CD8-positive, alpha-beta memory T cell (primary cell): ENCODE results near the gene CALML3. TPM values are rescaled to one million over a fixed set of nuclear protein-coding genes. Genes with fewer than 3 reads are reported as not detected.

Source experiments
- CTCF ChIA-PET: fragments of 350-600 bp; sonication (Branson Sonifier 250); formaldehyde crosslinking; loops from one replicate; lab custom pipeline; 2021; ENCODE audit warnings: antibody characterized with exemption; lab: Charles Lee
- POLR2A ChIA-PET: fragments of 350-600 bp; sonication (Branson Sonifier 250); formaldehyde crosslinking; loops from one replicate; lab custom pipeline; 2021; ENCODE audit warnings: antibody characterized with exemption; lab: Charles Lee
- DNase-seq, 5 donors: peaks; one replicate each; pipeline versions ENCODE4 v3.0.0 to v3.0.0-alpha.2; 2020 to 2022; ENCODE audit warnings: mixed read lengths in 1 of 5
- H3K27ac ChIP-seq: one replicate; pipeline ENCODE4 v1.7.0; 2013; ENCODE audit warnings: low read depth, mild to moderate bottlenecking, low read length, moderate library complexity
- H3K27me3 ChIP-seq: 2 replicates; pipeline ENCODE4 v1.7.0; 2013; ENCODE audit warnings: low read length, mild to moderate bottlenecking; ENCODE audit not compliant: insufficient read depth, poor library complexity, severe bottlenecking
- H3K36me3 ChIP-seq: 2 replicates; pipeline ENCODE4 v1.7.0; 2013; ENCODE audit warnings: mild to moderate bottlenecking, low read length, moderate library complexity; ENCODE audit not compliant: insufficient read depth
- H3K4me1 ChIP-seq: 2 replicates; pipeline ENCODE4 v1.7.0; 2013; ENCODE audit warnings: mild to moderate bottlenecking, low read length, moderate library complexity; ENCODE audit not compliant: insufficient read depth
- H3K4me3 ChIP-seq: 2 replicates; pipeline ENCODE4 v1.7.0; 2013; ENCODE audit warnings: mild to moderate bottlenecking, low read length
- H3K9me3 ChIP-seq: 2 replicates; pipeline ENCODE4 v1.7.0; 2013; ENCODE audit warnings: mild to moderate bottlenecking, low read length
- H3K27ac Mint-ChIP-seq, 8 donors: one replicate each; pipeline ENCODE4 v1.8.0; 2020 to 2021; ENCODE audit warnings: mixed read lengths in 8 of 8, mild to moderate bottlenecking in 6 of 8, inconsistent platforms in 3 of 8, moderate library complexity in 3 of 8
- H3K27me3 Mint-ChIP-seq, 2 donors: one replicate each; pipeline ENCODE4 v1.8.0; 2020 to 2021; ENCODE audit warnings: mixed read lengths in 2 of 2, mild to moderate bottlenecking in 1 of 2, moderate library complexity in 1 of 2
- H3K36me3 Mint-ChIP-seq, 3 donors: one replicate each; pipeline ENCODE4 v1.8.0; 2020 to 2021; ENCODE audit warnings: mixed read lengths in 3 of 3, inconsistent platforms in 1 of 3, mild to moderate bottlenecking in 1 of 3
- H3K4me1 Mint-ChIP-seq, 3 donors: one replicate each; pipeline ENCODE4 v1.8.0; 2020 to 2021; ENCODE audit warnings: mixed read lengths in 3 of 3, inconsistent platforms in 1 of 3, mild to moderate bottlenecking in 1 of 3
- H3K4me3 Mint-ChIP-seq, 7 donors: one replicate each; pipeline ENCODE4 v1.8.0; 2020 to 2021; ENCODE audit warnings: mixed read lengths in 7 of 7, mild to moderate bottlenecking in 6 of 7, moderate library complexity in 4 of 7, inconsistent platforms in 2 of 7
- H3K9me3 Mint-ChIP-seq, 5 donors: one replicate each; pipeline ENCODE4 v1.8.0; 2020 to 2022; ENCODE audit warnings: mixed read lengths in 5 of 5, mild to moderate bottlenecking in 3 of 5, moderate library complexity in 2 of 5, inconsistent platforms in 1 of 5
- polyA plus RNA-seq: library from polyadenylated mRNA; unstranded; fragments of 300-500 nt; fragmentation: Illumina TruSeq; gene quantifications from one replicate; pipeline ENCODE4 v1.2.3, GENCODE V29; 2021
- total RNA-seq, 2 experiments: library from RNA; stranded (reverse); gene quantifications; one replicate each; pipeline ENCODE4 v1.2.3, GENCODE V29; 2021

Gene CALML3
- total and polyA plus RNA-seq, 3 experiments from 2014 or later = not detected

DNA sequence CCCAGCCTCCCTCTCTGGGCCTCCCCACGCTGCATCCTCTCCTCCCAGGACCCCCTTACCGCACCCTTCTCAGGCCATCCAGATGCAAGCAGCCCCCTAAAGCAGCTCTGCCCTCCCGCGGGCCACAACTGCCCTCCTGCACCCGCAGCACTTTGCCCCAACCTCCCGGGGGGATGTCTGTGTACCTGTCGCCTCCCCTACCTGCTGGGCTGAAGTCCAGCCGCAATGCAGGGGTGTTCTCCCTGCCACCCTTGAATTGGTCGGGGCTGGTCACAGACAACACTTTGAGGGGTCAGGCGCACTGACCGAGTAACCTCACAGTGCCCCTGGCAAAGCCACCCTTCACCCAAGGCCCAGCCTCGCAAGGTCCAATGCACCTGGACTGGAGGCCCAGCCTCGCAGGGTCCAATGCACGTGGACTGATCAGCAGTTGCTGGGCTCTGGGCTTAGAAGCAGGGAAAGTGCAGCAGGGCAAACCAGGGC lies 17.1 kb upstream of the CALML3 start:
- H3K27ac Mint-ChIP-seq = no peak overlapping the region
- H3K4me3 Mint-ChIP-seq = no peak overlapping the region
- H3K27me3 Mint-ChIP-seq = peaks cover 6 to 36% of the 10 kb centered on the region in 2 donors
- CTCF ChIA-PET = no interaction called here
- H3K9me3 Mint-ChIP-seq = no peaks in the 10 kb centered on the region
- peaks cover under 1% of the 10 kb centered on the region for H3K4me1 ChIP-seq
- H3K4me1 Mint-ChIP-seq = no peaks in the 10 kb centered on the region
- POLR2A ChIA-PET = no interaction called here
- H3K9me3 ChIP-seq = no peaks in the 10 kb centered on the region
- H3K36me3 ChIP-seq = no peaks in the 10 kb centered on the region
- no peaks in the 10 kb centered on the region for H3K36me3 Mint-ChIP-seq
- H3K27ac ChIP-seq = no peak overlapping the region
- DNase-seq = peak in 1 of 5 donors; percentile 33
- no peak overlapping the region for H3K4me3 ChIP-seq
- H3K27me3 ChIP-seq = no peaks in the 10 kb centered on the region

DNA sequence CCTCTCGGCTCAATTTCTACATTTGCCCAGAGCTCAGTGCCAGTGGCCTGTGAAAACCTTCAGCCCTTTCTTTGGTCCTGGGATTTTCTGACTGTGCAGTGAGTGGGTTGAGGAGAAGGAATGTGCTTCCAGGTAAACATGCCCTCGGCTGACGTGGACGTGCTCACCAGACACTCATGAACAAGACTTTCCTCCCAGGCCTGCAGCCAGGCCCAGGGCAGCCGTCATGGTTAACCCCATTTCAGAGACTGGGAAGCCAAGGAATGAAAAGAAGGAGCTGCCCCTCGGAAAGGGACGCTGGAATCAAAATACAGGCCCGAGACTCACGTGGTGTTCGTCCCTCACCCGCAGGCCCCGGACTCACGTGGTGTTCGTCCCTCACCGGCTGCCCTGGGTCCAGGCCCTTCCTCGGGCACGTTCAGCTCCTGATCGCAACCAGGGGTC lies 16.6 kb upstream of the CALML3 start:
- ChIA-PET POLR2A (no interaction called here), CTCF (no interaction called here)
- H3K27me3 ChIP-seq = no peaks in the 10 kb centered on the region
- Mint-ChIP-seq H3K4me3 (no peak overlapping the region), H3K4me1 (peaks cover 0 to 1% (median under 1%) of the 10 kb centered on the region in 3 donors), H3K36me3 (no peaks in the 10 kb centered on the region), H3K27me3 (peaks cover 6 to 31% of the 10 kb centered on the region in 2 donors), H3K9me3 (no peaks in the 10 kb centered on the region), H3K27ac (peak overlapping the region in 1 of 8 donors; percentile 35)
- no peak overlapping the region for H3K27ac ChIP-seq
- H3K4me3 ChIP-seq = no peak overlapping the region
- H3K36me3 ChIP-seq = no peaks in the 10 kb centered on the region
- DNase-seq = peak in 1 of 5 donors; percentile 33
- peaks cover 4% of the 10 kb centered on the region for H3K4me1 ChIP-seq
- H3K9me3 ChIP-seq = no peaks in the 10 kb centered on the region

DNA sequence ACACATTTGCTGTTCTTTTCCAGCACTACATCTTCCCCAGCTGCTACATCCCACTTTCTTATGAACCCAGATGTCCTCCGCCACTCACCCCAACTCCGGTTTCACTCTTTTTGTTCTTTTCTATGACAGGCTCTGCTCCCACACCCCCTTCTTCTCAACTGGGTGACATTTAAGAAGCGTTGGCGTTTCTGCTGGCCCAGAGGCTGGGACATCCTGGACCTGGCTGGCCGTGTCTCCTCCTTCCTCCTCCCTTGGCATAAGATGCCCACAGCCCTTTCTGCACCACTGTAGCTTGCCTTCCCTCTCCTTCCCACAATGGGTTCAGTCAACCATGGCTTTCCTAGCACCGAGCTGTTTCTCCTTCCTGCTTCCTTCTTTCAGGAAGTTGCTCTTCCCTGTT lies 16.0 kb upstream of the CALML3 start:
- H3K4me1 Mint-ChIP-seq = peaks cover 0 to 5% (median 4%) of the 10 kb centered on the region in 3 donors
- DNase-seq = peak in 1 of 5 donors; percentile 29

DNA sequence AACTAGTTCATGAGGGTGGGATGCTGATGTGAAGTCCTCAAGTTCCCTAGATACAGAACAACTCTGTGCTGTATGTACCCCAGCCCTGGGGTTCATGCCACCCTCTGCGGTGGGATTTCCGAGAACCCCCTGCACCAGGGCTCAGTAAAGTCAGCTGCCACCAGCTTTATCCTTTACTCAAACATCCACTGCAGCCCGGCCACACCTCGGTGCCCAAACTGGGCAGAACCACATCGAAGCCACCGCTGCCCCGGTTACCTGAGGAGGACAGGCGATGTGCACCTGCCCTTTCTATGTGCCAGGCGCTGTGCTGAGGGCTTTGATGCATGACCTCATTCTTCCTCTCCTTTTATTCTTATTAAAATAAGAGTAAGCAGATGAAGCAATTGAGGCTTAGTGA lies 15.5 kb upstream of the CALML3 start:
- ChIA-PET CTCF (no interaction called here), POLR2A (no interaction called here)
- DNase-seq = peak in 1 of 5 donors; percentile 28
- Histone ChIP-seq H3K9me3 (no peaks in the 10 kb centered on the region), H3K4me3 (no peak overlapping the region), H3K36me3 (no peaks in the 10 kb centered on the region), H3K27me3 (no peaks in the 10 kb centered on the region), H3K27ac (no peak overlapping the region), H3K4me1 (peaks cover 4% of the 10 kb centered on the region)
- H3K4me1 Mint-ChIP-seq = peaks cover 0 to 5% (median 4%) of the 10 kb centered on the region in 3 donors
- H3K27ac Mint-ChIP-seq = no peak overlapping the region
- H3K36me3 Mint-ChIP-seq = no peaks in the 10 kb centered on the region
- H3K27me3 Mint-ChIP-seq = peaks cover 6 to 21% of the 10 kb centered on the region in 2 donors
- H3K9me3 Mint-ChIP-seq = no peaks in the 10 kb centered on the region
- H3K4me3 Mint-ChIP-seq = no peak overlapping the region

More for the DNA sequence above, 16.0 kb upstream of the CALML3 start:
- no peak overlapping the region for H3K4me3 Mint-ChIP-seq
- no peaks in the 10 kb centered on the region for H3K9me3 ChIP-seq
- H3K27ac ChIP-seq = no peak overlapping the region
- H3K27ac Mint-ChIP-seq = no peak overlapping the region
- H3K4me1 ChIP-seq = peaks cover 4% of the 10 kb centered on the region
- H3K36me3 ChIP-seq = no peaks in the 10 kb centered on the region
- no peaks in the 10 kb centered on the region for H3K36me3 Mint-ChIP-seq
- CTCF ChIA-PET = no interaction called here
- no peaks in the 10 kb centered on the region for H3K9me3 Mint-ChIP-seq
- peaks cover 6 to 26% of the 10 kb centered on the region in 2 donors for H3K27me3 Mint-ChIP-seq
- no peak overlapping the region for H3K4me3 ChIP-seq
- POLR2A ChIA-PET = no interaction called here
- H3K27me3 ChIP-seq = no peaks in the 10 kb centered on the region

DNA sequence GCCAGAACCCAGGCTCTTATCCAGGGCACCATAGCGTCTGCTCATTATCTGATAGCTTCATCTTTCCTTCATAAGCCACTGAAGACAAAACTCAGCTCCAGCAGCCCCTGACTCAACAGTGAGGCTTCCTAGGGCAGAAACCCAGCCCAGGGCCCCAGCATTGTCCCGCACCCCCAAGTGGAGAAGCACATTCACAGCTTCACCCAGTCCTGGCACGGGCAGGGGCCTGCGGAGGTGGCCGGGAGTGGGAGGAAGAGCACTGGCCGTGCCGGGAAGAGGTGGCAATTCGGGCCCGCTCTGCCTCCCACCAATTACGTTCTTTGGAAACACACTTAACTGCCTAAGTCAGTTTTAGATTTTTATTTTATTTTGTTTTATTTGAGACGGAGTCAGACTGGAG lies 15.1 kb upstream of the CALML3 start:
- H3K27ac Mint-ChIP-seq = no peak overlapping the region
- H3K4me1 ChIP-seq = peaks cover 4% of the 10 kb centered on the region
- no peak overlapping the region for H3K4me3 ChIP-seq
- DNase-seq = no peak
- no peaks in the 10 kb centered on the region for H3K27me3 ChIP-seq
- no peaks in the 10 kb centered on the region for H3K9me3 ChIP-seq
- peaks cover 0 to 5% (median 4%) of the 10 kb centered on the region in 3 donors for H3K4me1 Mint-ChIP-seq
- no peak overlapping the region for H3K27ac ChIP-seq
- no peaks in the 10 kb centered on the region for H3K36me3 ChIP-seq
- no peaks in the 10 kb centered on the region for H3K9me3 Mint-ChIP-seq
- no peaks in the 10 kb centered on the region for H3K36me3 Mint-ChIP-seq
- ChIA-PET POLR2A (no interaction called here), CTCF (no interaction called here)
- H3K27me3 Mint-ChIP-seq = peaks cover 8 to 19% of the 10 kb centered on the region in 2 donors
- H3K4me3 Mint-ChIP-seq = no peak overlapping the region

DNA sequence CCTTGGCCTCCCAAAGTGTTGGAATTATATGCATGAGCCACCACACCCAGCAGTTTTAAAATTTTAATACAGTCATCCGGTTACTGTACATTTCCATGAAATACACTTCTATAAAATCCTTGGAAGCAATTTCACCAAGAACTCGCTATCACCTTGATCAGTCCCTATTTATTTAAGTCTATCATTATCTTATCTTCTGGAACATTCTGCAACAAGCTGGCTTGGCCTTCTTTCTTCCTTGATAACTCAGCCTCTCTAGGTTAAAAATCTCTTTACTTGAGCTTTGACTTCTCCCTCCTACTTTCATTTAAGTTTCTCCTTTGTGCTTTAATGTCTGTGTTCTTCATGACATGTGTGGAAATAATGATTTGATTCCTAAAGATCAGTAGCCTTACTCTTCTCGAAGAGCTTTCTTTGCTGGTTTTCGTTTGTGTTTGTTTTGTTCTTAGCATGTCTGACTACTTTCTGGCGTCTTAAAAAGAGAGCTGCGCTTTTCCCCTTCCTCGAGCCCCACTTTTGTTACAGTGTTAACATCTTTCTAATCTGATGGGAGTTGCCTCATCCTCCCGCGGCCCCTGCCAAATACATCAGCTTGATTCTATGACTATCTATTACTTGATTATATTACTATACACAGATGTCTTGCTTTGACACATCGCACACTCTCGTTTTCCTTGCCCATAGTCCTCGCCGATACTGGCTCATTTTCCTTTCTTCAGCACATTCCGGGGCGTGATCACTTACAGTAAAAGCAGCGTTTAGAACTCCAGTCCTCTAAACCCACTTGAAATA lies 14.3 kb upstream of the CALML3 start:
- H3K27me3 ChIP-seq = no peaks in the 10 kb centered on the region
- no peaks in the 10 kb centered on the region for H3K36me3 ChIP-seq
- H3K27ac Mint-ChIP-seq = no peak overlapping the region
- peak in 1 of 5 donors; percentile 15 for DNase-seq
- ChIA-PET POLR2A (no interaction called here), CTCF (no interaction called here)
- peaks cover 4% of the 10 kb centered on the region for H3K4me1 ChIP-seq
- no peaks in the 10 kb centered on the region for H3K36me3 Mint-ChIP-seq
- H3K4me3 ChIP-seq = no peak overlapping the region
- no peak overlapping the region for H3K27ac ChIP-seq
- H3K27me3 Mint-ChIP-seq = peaks cover 11 to 18% of the 10 kb centered on the region in 2 donors
- no peaks in the 10 kb centered on the region for H3K9me3 ChIP-seq
- H3K9me3 Mint-ChIP-seq = peaks cover 0 to 2% (median 0%) of the 10 kb centered on the region in 5 donors
- H3K4me3 Mint-ChIP-seq = no peak overlapping the region
- peaks cover 0 to 5% (median 4%) of the 10 kb centered on the region in 3 donors for H3K4me1 Mint-ChIP-seq

DNA sequence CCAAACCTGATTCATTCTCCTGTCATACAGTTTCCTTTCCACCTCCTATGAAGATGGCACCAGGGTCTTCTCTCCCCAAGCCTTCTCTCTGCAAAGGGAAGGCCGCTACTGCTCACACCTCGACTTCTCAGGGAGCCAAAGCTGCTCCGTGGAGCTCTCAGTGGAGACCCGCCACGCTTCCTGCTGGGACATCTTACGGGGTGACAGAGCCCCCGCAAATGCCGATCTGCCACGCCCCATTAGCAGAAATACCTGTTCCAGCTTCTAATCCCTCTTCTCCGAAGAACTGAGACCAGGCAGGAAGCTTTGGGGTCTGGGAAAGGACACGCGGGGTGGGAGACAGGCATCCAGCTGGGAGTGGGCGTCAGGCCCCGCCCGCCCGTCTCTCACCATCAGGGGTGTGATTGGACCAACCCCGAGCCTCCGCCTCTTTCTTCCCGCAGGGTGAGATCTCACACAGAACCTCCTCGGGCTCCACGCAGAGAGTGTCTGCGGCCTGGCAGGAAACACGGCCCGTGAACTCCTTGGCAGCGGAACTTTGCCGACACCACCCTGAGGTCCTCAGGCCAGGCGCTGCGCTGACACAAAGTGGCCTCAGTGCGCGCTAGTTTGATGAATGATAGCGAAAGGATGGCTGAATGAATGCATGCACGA lies 13.4 kb upstream of the CALML3 start:
- H3K4me3 ChIP-seq = no peak overlapping the region
- ChIA-PET POLR2A (no interaction called here), CTCF (no interaction called here)
- H3K4me1 Mint-ChIP-seq = peaks cover 0 to 5% (median 4%) of the 10 kb centered on the region in 3 donors
- no peaks in the 10 kb centered on the region for H3K27me3 ChIP-seq
- peaks cover 4% of the 10 kb centered on the region for H3K4me1 ChIP-seq
- H3K4me3 Mint-ChIP-seq = no peak overlapping the region
- H3K36me3 ChIP-seq = no peaks in the 10 kb centered on the region
- no peaks in the 10 kb centered on the region for H3K9me3 ChIP-seq
- H3K27ac Mint-ChIP-seq = no peak overlapping the region
- H3K27ac ChIP-seq = no peak overlapping the region
- H3K9me3 Mint-ChIP-seq = peaks cover 0 to 2% (median 0%) of the 10 kb centered on the region in 5 donors
- H3K36me3 Mint-ChIP-seq = no peaks in the 10 kb centered on the region
- peak in 1 of 5 donors; percentile 8 for DNase-seq
- H3K27me3 Mint-ChIP-seq = peaks cover 11 to 17% of the 10 kb centered on the region in 2 donors

DNA sequence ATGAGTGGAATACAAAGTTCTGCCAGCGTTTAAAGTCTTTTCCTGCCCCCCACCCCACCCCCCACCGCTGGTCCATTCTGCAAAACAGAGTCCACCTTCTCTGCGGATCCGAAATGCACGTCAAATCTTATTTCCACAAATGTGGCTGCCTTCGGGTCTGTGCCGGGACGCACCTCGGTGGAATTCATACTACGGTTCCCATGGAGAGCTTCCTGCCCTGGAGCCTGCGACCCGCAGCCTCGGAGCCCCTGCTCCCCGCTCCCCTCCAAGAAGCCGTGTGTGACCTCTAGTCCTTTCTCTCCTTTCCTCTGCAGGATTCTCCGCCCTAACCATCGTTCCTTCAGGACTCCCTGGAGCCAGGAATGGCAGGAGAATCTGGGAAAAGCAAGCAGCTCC lies 12.9 kb upstream of the CALML3 start:
- H3K9me3 Mint-ChIP-seq = peaks cover 0 to 2% (median 0%) of the 10 kb centered on the region in 5 donors

More for the DNA sequence above, 12.9 kb upstream of the CALML3 start:
- peak in 1 of 5 donors; percentile 26 for DNase-seq
- Histone ChIP-seq H3K4me1 (peaks cover 4% of the 10 kb centered on the region), H3K9me3 (no peaks in the 10 kb centered on the region), H3K36me3 (no peaks in the 10 kb centered on the region), H3K4me3 (no peak overlapping the region), H3K27ac (no peak overlapping the region), H3K27me3 (no peaks in the 10 kb centered on the region)
- POLR2A ChIA-PET = no interaction called here
- Mint-ChIP-seq H3K4me3 (no peak overlapping the region), H3K4me1 (peaks cover 0 to 5% (median 4%) of the 10 kb centered on the region in 3 donors), H3K27me3 (peaks cover 11 to 13% of the 10 kb centered on the region in 2 donors), H3K36me3 (no peaks in the 10 kb centered on the region), H3K27ac (no peak overlapping the region)
- CTCF ChIA-PET = no interaction called here
